Glutamatergic neuron (in vitro differentiated cells): ENCODE measurements around the gene FOXJ1. TPM values are rescaled to one million over a fixed set of nuclear protein-coding genes. Genes with fewer than 3 reads are reported as not detected.
A peak's percentile ranks its signal among the peaks of the same experiment; 100 is the strongest.

Experiments used
- DNase-seq: peaks from one replicate; pipeline ENCODE4 v3.0.0; 2022
- H3K27ac Mint-ChIP-seq: one replicate; pipeline ENCODE4 v1.8.0; 2020; ENCODE audit warnings: mild to moderate bottlenecking, mixed read lengths, inconsistent platforms; ENCODE audit not compliant: unreplicated experiment
- H3K27me3 Mint-ChIP-seq: one replicate; pipeline ENCODE4 v1.8.0; 2020; ENCODE audit warnings: mild to moderate bottlenecking, moderate library complexity, mixed read lengths, inconsistent platforms; ENCODE audit not compliant: unreplicated experiment
- H3K36me3 Mint-ChIP-seq: one replicate; pipeline ENCODE4 v1.8.0; 2020; ENCODE audit warnings: mild to moderate bottlenecking, mixed read lengths, inconsistent platforms; ENCODE audit not compliant: unreplicated experiment
- H3K4me1 Mint-ChIP-seq: one replicate; pipeline ENCODE4 v1.8.0; 2020; ENCODE audit warnings: mild to moderate bottlenecking, low read depth, mixed read lengths, inconsistent platforms; ENCODE audit not compliant: unreplicated experiment
- H3K4me3 Mint-ChIP-seq: one replicate; pipeline ENCODE4 v1.8.0; 2020; ENCODE audit warnings: mild to moderate bottlenecking, mixed read lengths, inconsistent platforms; ENCODE audit not compliant: unreplicated experiment
- H3K9me3 Mint-ChIP-seq: one replicate; pipeline ENCODE4 v1.8.0; 2020; ENCODE audit warnings: mild to moderate bottlenecking, moderate library complexity, mixed read lengths, inconsistent platforms; ENCODE audit not compliant: unreplicated experiment
- CTCF ChIP-seq: fragments of 200-600 bp; sonication (generic); IDR thresholded peaks from one replicate; pipeline ENCODE4 v1.5.0; 2021; ENCODE audit not compliant: partially characterized antibody, unreplicated experiment
- total RNA-seq: library from RNA; stranded (reverse); fragmentation: NEBNext Ultra II Directional; extraction: Animal tissue kit (Norgen Biotek cat#: 25700); gene quantifications from one replicate; pipeline ENCODE4 v1.2.1, GENCODE V29; 2021; ENCODE audit not compliant: unreplicated experiment

FOXJ1 gene
- total RNA-seq, 1 donor from 2014 or later, result not detected

- DNase-seq, result no peak
- Mint-ChIP-seq H3K36me3 (no peaks in the 10 kb centered on the region), H3K4me1 (no peaks in the 10 kb centered on the region), H3K9me3 (peaks cover 6% of the 10 kb centered on the region), H3K4me3 (no peak overlapping the region), H3K27me3 (peaks cover 5% of the 10 kb centered on the region), H3K27ac (no peak overlapping the region)
- TF ChIP-seq CTCF, result peak; percentile 17
These were observed 16.3 kb downstream of the FOXJ1 start for GRCh38 chr17:76124582-76125390.

- no peak for DNase-seq
- H3K27ac Mint-ChIP-seq, result no peak overlapping the region
These were observed 17.1 kb downstream of the FOXJ1 start for GRCh38 chr17:76123749-76124581.

GRCh38 chr17:76123191-76123499 lies 17.9 kb downstream of the FOXJ1 start:
- H3K27me3 Mint-ChIP-seq, result peaks cover 7% of the 10 kb centered on the region
- H3K27ac Mint-ChIP-seq, result no peak overlapping the region
- no peaks in the 10 kb centered on the region for H3K36me3 Mint-ChIP-seq
- peaks cover 6% of the 10 kb centered on the region for H3K9me3 Mint-ChIP-seq
- TF ChIP-seq CTCF, result no peak
- no peak overlapping the region for H3K4me3 Mint-ChIP-seq
- H3K4me1 Mint-ChIP-seq, result no peaks in the 10 kb centered on the region
- no peak for DNase-seq

More at GRCh38 chr17:76123749-76124581, 17.1 kb downstream of the FOXJ1 start:
- Mint-ChIP-seq H3K4me1 (no peaks in the 10 kb centered on the region), H3K27me3 (peaks cover 7% of the 10 kb centered on the region), H3K4me3 (no peak overlapping the region), H3K9me3 (peaks cover 6% of the 10 kb centered on the region), H3K36me3 (no peaks in the 10 kb centered on the region)
- TF ChIP-seq CTCF, result no peak

GRCh38 chr17:76122431-76123190 lies 18.4 kb downstream of the FOXJ1 start:
- Mint-ChIP-seq H3K36me3 (no peaks in the 10 kb centered on the region), H3K27me3 (peaks cover 7% of the 10 kb centered on the region), H3K4me1 (no peaks in the 10 kb centered on the region), H3K27ac (no peak overlapping the region), H3K4me3 (no peak overlapping the region), H3K9me3 (peaks cover 6% of the 10 kb centered on the region)
- no peak for DNase-seq
- TF ChIP-seq CTCF, result no peak
